ENCODE results near the gene OR5K4.
"Not testable (repeated sequence)": the region's sequence is repeated elsewhere in the genome, so short reads cannot be mapped to it uniquely, and the experiment has no call there.

Gene OR5K4

DNA sequence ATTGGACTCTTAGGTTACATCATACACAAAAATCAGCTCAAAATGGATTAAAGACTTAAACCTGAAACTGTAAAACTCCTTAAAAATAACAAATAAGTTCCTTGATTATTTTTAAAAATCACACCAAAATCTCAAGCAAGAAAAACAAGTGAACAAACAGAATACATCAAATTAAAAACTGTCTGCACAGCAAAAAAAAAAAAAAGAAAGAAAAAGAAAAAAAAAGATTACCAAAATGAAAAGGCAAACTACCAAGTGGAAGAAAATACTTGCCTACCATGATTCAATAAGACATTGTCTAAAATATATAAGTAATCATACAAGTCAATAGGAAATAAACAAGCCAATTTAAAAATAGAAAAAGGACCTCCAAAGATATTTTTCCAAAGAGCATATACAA, 17.5 kb downstream of the OR5K4 start:
- no peak for DNase-seq (ENCODE audit: low spot score)

- DNase-seq (ENCODE audit: low spot score): no peak
Measured at GRCh38 chr3:98371853-98372252, 18.2 kb downstream of the OR5K4 start.

GRCh38 chr3:98372445-98372844, 18.8 kb downstream of the OR5K4 start:
- no peak for DNase-seq (ENCODE audit: low spot score)

GRCh38 chr3:98376631-98377030, 23.0 kb downstream of the OR5K4 start:
- no peak for DNase-seq (ENCODE audit: low spot score)

- DNase-seq (ENCODE audit: low spot score): no peak
Measured at GRCh38 chr3:98388147-98388546, 34.5 kb downstream of the OR5K4 start.

GRCh38 chr3:98390366-98390765, 36.7 kb downstream of the OR5K4 start, which contains the start of gene OR5K3:
Gene OR5K3 (plus strand): TSS chr3:98390666. CDS start chr3:98390666, 0 bp downstream.
- DNase-seq (ENCODE audit: low spot score): no peak

DNA sequence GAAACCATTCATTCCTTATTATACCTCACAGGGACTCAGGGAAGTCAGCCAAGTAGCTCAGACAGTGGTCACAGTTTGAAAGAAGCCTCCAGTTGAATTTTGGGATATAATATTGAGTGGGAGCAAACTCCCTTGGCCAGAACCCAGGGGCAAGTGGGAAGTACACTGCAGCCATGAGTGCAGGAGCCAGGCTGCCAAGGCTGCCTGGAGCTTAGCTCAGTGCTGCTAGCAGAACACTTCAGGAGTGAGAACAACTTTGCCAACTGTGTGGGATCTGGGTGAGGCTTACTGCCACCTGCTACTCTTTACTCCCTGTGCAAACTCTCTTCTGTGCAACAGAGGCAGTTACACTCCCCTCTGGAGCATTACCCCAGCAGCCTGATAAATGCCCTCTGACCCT, 41.4 kb downstream of the OR5K4 start:
- no peak for DNase-seq (ENCODE audit: low spot score)

DNA sequence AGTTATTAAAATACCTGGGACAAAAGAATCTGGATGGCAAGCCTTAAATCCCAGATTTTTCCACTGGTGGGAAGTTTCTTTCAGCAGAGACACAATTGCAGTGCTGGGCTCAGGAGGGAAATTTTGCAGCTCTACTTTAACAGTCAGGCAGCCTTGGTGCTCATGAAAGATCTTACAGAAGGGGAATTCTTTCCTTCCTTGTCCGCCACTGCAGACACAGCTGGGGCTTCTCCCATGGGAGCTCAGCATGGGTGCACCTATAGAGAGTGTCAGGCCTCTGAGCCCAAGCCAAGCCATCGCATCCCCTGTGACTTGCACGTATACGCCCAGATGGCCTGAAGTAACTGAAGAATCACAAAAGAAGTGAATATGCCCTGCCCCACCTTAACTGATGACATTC, 42.8 kb downstream of the OR5K4 start:
- not testable (repeated sequence) for DNase-seq (ENCODE audit: low spot score)

- DNase-seq (ENCODE audit: low spot score): no peak
Measured at GRCh38 chr3:98398513-98398912, 44.9 kb downstream of the OR5K4 start.

- DNase-seq (ENCODE audit: low spot score): no peak
Measured at GRCh38 chr3:98402507-98402906, 48.9 kb downstream of the OR5K4 start.

DNA sequence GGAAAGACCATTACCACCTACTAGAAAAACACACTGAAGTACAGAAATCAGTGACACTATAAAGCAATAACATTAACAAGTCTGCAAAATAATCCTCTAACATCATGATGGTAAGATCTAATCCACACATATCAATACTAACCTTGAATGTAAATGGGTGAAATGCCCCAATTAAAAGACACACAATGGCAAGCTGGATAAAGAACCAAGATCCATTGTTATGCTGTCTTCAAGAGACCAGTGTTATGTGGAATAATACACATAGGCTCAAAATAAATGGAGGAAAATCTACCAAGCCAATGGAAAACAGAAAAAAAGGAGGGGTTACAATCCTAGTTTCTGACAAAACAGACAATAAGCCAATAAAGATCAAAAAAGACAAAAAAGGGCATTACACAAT, 50.4 kb downstream of the OR5K4 start:
- no peak for DNase-seq (ENCODE audit: low spot score)

Measured in NAMALWA (cell line).